K562 (cell line): Measurements from ENCODE around the gene SERINC5. TPM values are rescaled to one million over a fixed set of nuclear protein-coding genes. Genes with fewer than 3 reads are reported as not detected.

Experiments used
- ATAC-seq: fragments of 200-7000 bp; cut with Tn5 transposase; 3 replicates; pipeline ENCODE4 v1.9.1; 2020; ENCODE audit warnings: moderate library complexity
- BruUV-seq: library from RNA; stranded (reverse); fragments of 400-500 nt; replicated peaks from 2 replicates; lab custom pipeline; 2021; lab: Mats Ljungman, UMichigan
- CTCF ChIA-PET: fragments of 300-600 bp; formaldehyde crosslinking; extraction: SDS; loops from one replicate; lab custom pipeline; 2021; ENCODE audit warnings: low intra/inter-chr PET ratio; lab: Yijun Ruan, JAX
- POLR2A ChIA-PET: fragments of 300-600, 350-650 bp; sonication (Branson Sonifier 250); formaldehyde crosslinking; extraction: SDS; loops from one replicate; lab custom pipeline; 2021; ENCODE audit warnings: antibody characterized with exemption, inconsistent platforms; lab: Yijun Ruan, JAX
- DNase-seq, 4 experiments: peaks; one replicate each; pipeline versions ENCODE4 v3.0.0 to v3.0.0-alpha.2; 2011 to 2018; ENCODE audit warnings: low spot score in 3 of 4, mixed read lengths in 3 of 4; ENCODE audit errors: extremely low read depth in 1 of 4
- FAIRE-seq: peaks from 2 replicates; lab custom pipeline; 2011; peaks lifted over from hg19 to GRCh38; lab: Jason Lieb, UNC
- H2AFZ ChIP-seq: 2 replicates; pipeline ENCODE4 v1.6.0; 2011; ENCODE audit warnings: low read depth, low read length, control low read depth, inconsistent platforms
- H3K27ac ChIP-seq: fragments of 200-600 bp; 3 replicates; pipeline ENCODE4 v1.8.0; 2011; ENCODE audit warnings: low read depth, mild to moderate bottlenecking, control low read depth, inconsistent platforms, low read length, moderate library complexity, mixed read lengths; ENCODE audit errors: extremely low read depth
- H3K27me3 ChIP-seq, 2 experiments: fragments of 300-600 bp in 1 of 2; 2 replicates in 1 of 2; 3 replicates in 1 of 2; pipeline versions ENCODE4 v1.6.0 to v1.8.0; 2011; ENCODE audit warnings: inconsistent platforms in 2 of 2, low read length in 2 of 2, mild to moderate bottlenecking in 1 of 2, mixed read lengths in 1 of 2, moderate library complexity in 1 of 2; ENCODE audit not compliant: control insufficient read depth in 2 of 2, insufficient read depth in 2 of 2
- H3K36me3 ChIP-seq: fragments of 300-600 bp; 3 replicates; pipeline ENCODE4 v1.8.0; 2011; ENCODE audit warnings: mild to moderate bottlenecking, low read length, inconsistent platforms; ENCODE audit not compliant: control insufficient read depth, insufficient read depth
- H3K4me1 ChIP-seq, 2 experiments: fragments of 200-600 bp in 1 of 2; replicated peaks in 1 of 2; 2 replicates in 1 of 2; 3 replicates in 1 of 2; pipeline versions ENCODE4 v1.5.1 to v1.8.0; 2011; ENCODE audit warnings: inconsistent platforms in 2 of 2, low read length in 2 of 2, mild to moderate bottlenecking in 1 of 2, mixed read lengths in 1 of 2, moderate library complexity in 1 of 2; ENCODE audit not compliant: control insufficient read depth in 2 of 2, insufficient read depth in 2 of 2
- H3K4me2 ChIP-seq: 2 replicates; pipeline ENCODE4 v1.6.1; 2011; ENCODE audit warnings: low read length, control low read depth, inconsistent platforms, mixed read lengths; ENCODE audit not compliant: insufficient read depth
- H3K4me3 ChIP-seq: fragments of 200-600 bp; sonication (generic), shearing (Covaris generic); 2 replicates; pipeline ENCODE4 v1.5.1; 2016; ENCODE audit warnings: control low read depth, inconsistent platforms
- H3K79me2 ChIP-seq: fragments of 200-600 bp; 3 replicates; pipeline ENCODE4 v1.8.0; 2011; ENCODE audit warnings: low read length, inconsistent platforms; ENCODE audit not compliant: control insufficient read depth, insufficient read depth
- H3K9ac ChIP-seq, 2 experiments: 2 replicates each; pipeline versions ENCODE4 v1.6.0 to v1.6.1; 2011; ENCODE audit warnings: low read depth in 2 of 2, low read length in 2 of 2, control low read depth in 1 of 2, inconsistent platforms in 1 of 2, mild to moderate bottlenecking in 1 of 2, mixed read lengths in 1 of 2; ENCODE audit not compliant: insufficient read depth in 1 of 2
- H3K9me1 ChIP-seq: one replicate; pipeline ENCODE4 v1.6.0; 2011; ENCODE audit warnings: inconsistent platforms, mild to moderate bottlenecking, low read length, moderate library complexity; ENCODE audit not compliant: control insufficient read depth, insufficient read depth
- H3K9me3 ChIP-seq: replicated peaks from 2 replicates; pipeline ENCODE4 v1.5.1; 2011; ENCODE audit warnings: low read depth, low read length, inconsistent platforms; ENCODE audit not compliant: control insufficient read depth, insufficient read depth
- H4K20me1 ChIP-seq: replicated peaks from 2 replicates; pipeline ENCODE4 v1.6.1; 2011; ENCODE audit warnings: low read length, inconsistent platforms, mixed read lengths; ENCODE audit not compliant: control insufficient read depth, insufficient read depth
- C11orf30 ChIP-seq: fragments of 450-650 bp; IDR thresholded peaks from 2 replicates; pipeline ENCODE4 v1.6.1; 2016; ENCODE audit warnings: low read depth, mild to moderate bottlenecking
- MAFF ChIP-seq: IDR thresholded peaks from 2 replicates; pipeline ENCODE4 v1.6.1; 2012; ENCODE audit warnings: low read length, improper control_type of control experiment
- MAFG ChIP-seq: fragments of 450-650 bp; conservative IDR thresholded peaks from 2 replicates; pipeline ENCODE4 v1.6.1; 2016; ENCODE audit warnings: missing genetic modification characterization, missing compliant biosample characterization
- MAFK ChIP-seq: IDR thresholded peaks from 2 replicates; pipeline ENCODE4 v1.6.1; 2011; ENCODE audit warnings: low read length, improper control_type of control experiment
- MEIS2 ChIP-seq: fragments of 450-650 bp; IDR thresholded peaks from 2 replicates; pipeline ENCODE4 v1.6.1; 2014; ENCODE audit warnings: mild to moderate bottlenecking; ENCODE audit not compliant: partially characterized antibody
- PKNOX1 ChIP-seq: fragments of 450-650 bp; IDR thresholded peaks from 2 replicates; pipeline ENCODE4 v1.6.1; 2016
- POLR2G ChIP-seq: fragments of 200-400 bp; formaldehyde crosslinking; IDR thresholded peaks from 2 replicates; pipeline ENCODE4 v1.6.1; 2017; ENCODE audit warnings: low read depth, mild to moderate bottlenecking, antibody characterized with exemption, low read length, moderate library complexity
- ZNF311 ChIP-seq: fragments of 250-450 bp; sonication (Bioruptor Pico); IDR thresholded peaks from 2 replicates; pipeline ENCODE4 v1.4.0; 2020; ENCODE audit warnings: mild to moderate bottlenecking, moderate library complexity
- ZNF316 ChIP-seq: fragments of 450-650 bp; IDR thresholded peaks from 2 replicates; pipeline ENCODE4 v1.6.1; 2016
- ZNF431 ChIP-seq: sonication (generic); formaldehyde crosslinking; IDR thresholded peaks from 2 replicates; pipeline ENCODE4 v1.8.0; 2022; ENCODE audit warnings: mild to moderate bottlenecking, missing genetic modification reagents
- WGBS: fragments of 100-300 bp; shearing (Covaris generic); methylation state at CpG from one replicate; pipeline ENCODE4 v1.1.6; 2016; ENCODE audit warnings: low coverage, mixed read lengths; ENCODE audit not compliant: insufficient coverage; ENCODE audit errors: missing lambda C conversion rate; 5-methylcytosine and 5-hydroxymethylcytosine counted together
- in situ Hi-C: fragments of 300-500 bp; cut with MboI; formaldehyde crosslinking; loops from 4 replicates; pipeline ENCODE4 v1.15.0; 2018; ENCODE audit warnings: inconsistent platforms, mixed read lengths
- intact Hi-C: fragments of 100-400 bp; cut with micrococcal nuclease; formaldehyde crosslinking; loops from 2 replicates; pipeline ENCODE4 v1.14.2; 2022
- polyA plus RNA-seq, 8 experiments: library from polyadenylated mRNA; depleted of rRNA in 4 of 8; stranded (reverse) in 5 of 8; unstranded in 3 of 8; fragments of >200 nt; fragmentation: Nextera tagmentation in 2 of 8; fragmentation: Illumina TruSeq in 1 of 8; extraction: Ambion mirVana in 2 of 8; extraction: Trizol in 1 of 8; gene quantifications; 2 replicates each; pipeline versions ENCODE4 v1.2.1 to v1.2.3, GENCODE V29; 2011 to 2014; ENCODE audit warnings: inconsistent platforms in 1 of 8, missing spikeins in 1 of 8
- total RNA-seq, 7 experiments: library from RNA; depleted of rRNA in 6 of 7; stranded (reverse); fragments of >200 nt in 6 of 7; fragmentation: Illumina TruSeq in 2 of 7; extraction: Trizol in 2 of 7; gene quantifications; 2 replicates each; pipeline versions ENCODE4 v1.2.1 to v1.2.3, GENCODE V29; 2011 to 2021; ENCODE audit warnings: low replicate concordance in 1 of 7

SERINC5 gene
- total and polyA plus RNA-seq, 9 of the 15 experiments (the other 6 are each of a cell fraction or from before 2014, with no cell fraction given), result 1.4 to 7.9 (median 3.7) TPM

DNA sequence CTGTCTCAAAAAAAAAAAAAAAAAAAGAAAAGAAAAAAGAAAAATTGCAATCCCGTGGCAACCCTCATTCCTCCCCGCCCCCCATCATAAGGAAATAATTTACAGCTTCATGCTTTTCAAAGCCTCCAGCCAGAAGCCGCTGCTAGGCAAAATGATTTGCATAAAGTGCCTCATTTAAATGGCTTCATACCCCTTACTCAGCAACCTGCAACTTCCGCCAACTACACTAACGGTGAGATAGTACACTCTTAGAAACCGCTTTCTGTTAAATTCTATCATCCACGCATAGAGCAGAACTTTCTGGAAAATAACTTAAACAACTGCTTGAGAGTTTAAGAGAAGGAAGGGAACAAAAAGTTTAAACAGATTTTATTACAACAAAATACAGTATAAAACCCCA lies 17.8 kb downstream of the SERINC5 start:
- H3K4me3 ChIP-seq, result no peak overlapping the region

More for the DNA sequence above, 17.8 kb downstream of the SERINC5 start:
- in situ Hi-C loops (no loop called here), intact Hi-C loops (no loop called here)
- CTCF ChIA-PET, result no interaction called here
- Histone ChIP-seq H3K27ac (no peak overlapping the region), H3K36me3 (no peaks in the 10 kb centered on the region), H3K9me1 (no peaks in the 10 kb centered on the region), H3K9me3 (peaks cover 5% of the 10 kb centered on the region), H3K4me2 (no peak overlapping the region), H4K20me1 (no peaks in the 10 kb centered on the region), H3K4me1 (peaks cover 0 to 4% of the 10 kb centered on the region in 2 experiments; a peak in 1 of 5 replicates), H3K27me3 (no peaks in the 10 kb centered on the region), H3K79me2 (no peaks in the 10 kb centered on the region), H3K9ac (no peak overlapping the region), H2AFZ (no peak overlapping the region)
- POLR2A ChIA-PET, result interaction anchor here (1.7 kb wide), 1 partner anchor 9 kb away, joined by 6 read pairs; no protein-coding TSS in a partner anchor
- WGBS, result 50% methylated on average over 5 of the region's 7 CpGs
- no TSS peak for BruUV-seq
- no peak for DNase-seq
- TF ChIP-seq MEIS2, result peak; percentile 10
- no peak for TF ChIP-seq ZNF431 (CRISPR knock-in tag)
- 0 out of 2 replicates have a peak, but pooled peaks have one; percentile 13 for TF ChIP-seq MAFG (tag)
- peak; percentile 38; the same call in 1 of the 2 replicates for TF ChIP-seq MAFK
- TF ChIP-seq C11orf30, result peak; percentile 74
- TF ChIP-seq ZNF311 (CRISPR knock-in tag), result no peak
- peak; percentile 63; the same call in 1 of the 2 replicates for TF ChIP-seq ZNF316
- peak; percentile 23; the same call in 1 of the 2 replicates for TF ChIP-seq PKNOX1
- TF ChIP-seq MAFF, result peak; percentile 37; the same call in 1 of the 2 replicates
- no peak for TF ChIP-seq POLR2G
- peak; percentile 41; the same call in 1 of the 3 replicates for ATAC-seq
- FAIRE-seq, result no peak
